Right cardiac atrium (tissue), 5 donors: ENCODE measurements around the gene APC2. TPM values are rescaled to one million over a fixed set of nuclear protein-coding genes. Genes with fewer than 3 reads are reported as not detected.
"Not testable (repeated sequence)": the region's sequence is repeated elsewhere in the genome, so short reads cannot be mapped to it uniquely, and the experiment has no call there.

Experiments
- ATAC-seq, 2 donors: fragments of 200-7000 bp; cut with Tn5 transposase; one replicate each; pipeline versions ENCODE4 v1.8.0 to v1.9.1; 2020; ENCODE audit warnings: moderate library complexity in 2 of 2, mild to moderate bottlenecking in 1 of 2
- DNase-seq, 3 donors: peaks; one replicate each; pipeline ENCODE4 v3.0.0-alpha.2; 2020
- H3K27ac ChIP-seq: one replicate; pipeline ENCODE4 v1.5.1; 2013; ENCODE audit warnings: mild to moderate bottlenecking, low read length, control low read depth, moderate library complexity
- H3K27me3 ChIP-seq: one replicate; pipeline ENCODE4 v1.6.1; 2013; ENCODE audit not compliant: control insufficient read depth, insufficient read depth
- H3K4me1 ChIP-seq: one replicate; pipeline ENCODE4 v1.6.1; 2013; ENCODE audit warnings: low read length; ENCODE audit not compliant: control insufficient read depth, insufficient read depth
- H3K4me3 ChIP-seq: one replicate; pipeline ENCODE4 v1.5.1; 2013; ENCODE audit warnings: low read length, control low read depth
- H3K9me3 ChIP-seq: one replicate; pipeline ENCODE4 v1.6.1; 2013; ENCODE audit warnings: low read length; ENCODE audit not compliant: control insufficient read depth
- WGBS: extraction: QIAGEN DNeasy Blood & Tissue Kit; methylation state at CpG from one replicate; pipeline ENCODE4 v1.1.7; 2013; 5-methylcytosine and 5-hydroxymethylcytosine counted together
- intact Hi-C, 4 donors: fragments of 100-400 bp; cut with DNase I; formaldehyde crosslinking; loops; one replicate each; pipeline versions ENCODE4 v1.11.0 to v1.14.0; 2022 to 2023
- polyA plus RNA-seq: library from polyadenylated mRNA; stranded (reverse); fragments of 200-250 nt; gene quantifications from one replicate; pipeline ENCODE4 v1.2.3, GENCODE V29; 2013
- total RNA-seq, 4 donors: library from RNA; stranded (reverse); fragmentation: NEBNext Ultra II Directional; extraction: Animal tissue kit (Norgen Biotek cat#: 25700); gene quantifications; one replicate each; pipeline ENCODE4 v1.2.1, GENCODE V29; 2021
- donor health status: healthy with polysubstance abuse.
- donor health status: DM: no; HTN: yes; CAD: no.
- donor health status: DM: no; HTN: no; CAD: no.
- donor health status: DM: no; HTN: yes; CAD: no; lungs with severe emphysema.
- donor health status: DM: yes; HTN: yes; CAD: no.

APC2 gene
- total and polyA plus RNA-seq, 5 donors, result 0.45 to 0.88 (median 0.68) TPM

GRCh38 chr19:1418496-1418775, 31.5 kb upstream of the APC2 start:
- Histone ChIP-seq H3K27ac (no peak overlapping the region), H3K4me1 (peaks cover 30% of the 10 kb centered on the region), H3K4me3 (no peak overlapping the region), H3K9me3 (no peaks in the 10 kb centered on the region), H3K27me3 (no peaks in the 10 kb centered on the region)
- intact Hi-C loops, result no loop called here
- ATAC-seq (no peak), DNase-seq (peak in 1 of 3 donors; percentile 58)
- 59% methylated on average over 13 of the region's 13 CpGs for WGBS

DNA sequence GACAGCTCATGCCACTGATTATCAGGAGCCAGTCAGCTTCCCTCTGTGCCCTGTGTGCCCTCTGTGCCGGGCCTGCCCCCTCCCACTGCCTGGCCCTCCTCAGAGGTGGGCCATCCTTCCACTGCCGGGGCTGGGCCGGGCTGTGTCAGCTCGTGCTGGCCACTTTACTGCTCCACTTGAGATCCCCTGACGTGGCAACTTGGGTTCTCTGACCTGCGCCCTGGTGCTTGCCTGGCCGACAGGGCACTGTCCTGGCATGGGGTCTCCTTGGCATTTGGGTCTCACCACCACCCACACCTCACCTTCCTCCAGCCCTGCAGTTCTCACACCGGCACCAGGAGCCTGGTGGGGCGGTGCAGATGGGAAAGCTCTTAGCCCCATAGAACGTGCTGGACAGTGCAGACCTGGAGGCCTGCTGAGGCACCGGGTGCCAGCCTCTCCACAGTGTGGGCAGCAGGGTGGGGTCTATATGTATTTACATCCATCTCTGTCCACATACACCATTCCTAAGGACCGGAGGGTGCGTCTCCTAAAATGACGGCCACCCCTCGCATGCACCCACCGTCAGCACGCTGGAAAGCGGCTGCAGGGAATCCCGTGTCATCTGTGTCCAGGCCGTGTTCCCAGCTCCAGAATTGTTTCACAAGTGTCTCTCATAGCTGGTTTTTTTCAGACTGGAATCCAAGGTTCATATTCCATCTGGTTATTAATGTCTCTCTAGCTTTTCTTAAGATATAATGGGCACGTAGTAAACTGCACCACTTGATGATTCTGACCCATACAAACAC, 30.8 kb upstream of the APC2 start:
- H3K4me1 ChIP-seq, result peaks cover 30% of the 10 kb centered on the region
- H3K4me3 ChIP-seq, result no peak overlapping the region
- peak overlapping the region; percentile 44 for H3K27ac ChIP-seq
- no peaks in the 10 kb centered on the region for H3K9me3 ChIP-seq
- DNase-seq (peak in 2 of 3 donors; percentile 53 to 54), ATAC-seq (peak; percentile 28 to 36)
- H3K27me3 ChIP-seq, result no peaks in the 10 kb centered on the region
- intact Hi-C loops, result no loop called here
- WGBS, result 67% methylated on average over 21 of the region's 21 CpGs

GRCh38 chr19:1420085-1420484, 29.8 kb upstream of the APC2 start:
- intact Hi-C loops, result not testable (repeated sequence)
- WGBS, result 97% methylated on average over 28 of the region's 43 CpGs
- peaks cover 28% of the 10 kb centered on the region for H3K4me1 ChIP-seq

GRCh38 chr19:1420590-1420989, 29.3 kb upstream of the APC2 start:
- WGBS, result 91% methylated on average over 15 of the region's 15 CpGs
- H3K9me3 ChIP-seq, result no peaks in the 10 kb centered on the region
- no peak overlapping the region for H3K4me3 ChIP-seq
- DNase-seq (no peak), ATAC-seq (no peak)
- intact Hi-C loops, result no loop called here
- H3K4me1 ChIP-seq, result peaks cover 25% of the 10 kb centered on the region
- H3K27ac ChIP-seq, result no peak overlapping the region
- H3K27me3 ChIP-seq, result no peaks in the 10 kb centered on the region

More at GRCh38 chr19:1420085-1420484, 29.8 kb upstream of the APC2 start:
- not testable (repeated sequence) for DNase-seq, H3K9me3 ChIP-seq, H3K27me3 ChIP-seq, H3K4me3 ChIP-seq, ATAC-seq, H3K27ac ChIP-seq

GRCh38 chr19:1421218-1421957, 28.5 kb upstream of the APC2 start:
- Histone ChIP-seq H3K4me3 (no peak overlapping the region), H3K27ac (no peak overlapping the region), H3K9me3 (no peaks in the 10 kb centered on the region), H3K4me1 (peaks cover 18% of the 10 kb centered on the region), H3K27me3 (no peaks in the 10 kb centered on the region)
- WGBS, result 94% methylated on average over 37 of the region's 37 CpGs
- intact Hi-C loops, result no loop called here
- ATAC-seq (no peak), DNase-seq (peak in 2 of 3 donors; percentile 44 to 45)

DNA sequence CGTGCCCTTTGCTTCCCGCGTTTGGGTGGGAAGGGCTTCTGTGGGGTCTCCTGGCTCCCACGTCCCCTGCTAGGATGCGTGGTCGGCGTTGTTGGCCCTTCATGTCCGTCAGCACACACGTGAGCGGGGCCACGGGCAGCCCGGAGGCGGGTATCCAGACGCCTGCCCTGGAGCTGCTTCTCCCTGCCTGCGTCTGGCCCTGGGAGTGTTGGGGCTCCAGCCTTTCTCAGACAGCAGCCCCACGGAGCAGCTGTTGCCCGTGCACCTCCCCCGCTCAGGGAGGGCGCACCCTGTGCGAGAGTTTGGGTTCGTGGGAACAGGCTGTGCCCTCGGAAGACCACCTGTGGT, 28.0 kb upstream of the APC2 start:
- ATAC-seq (no peak), DNase-seq (peak in 2 of 3 donors; percentile 33 to 53)
- H3K4me3 ChIP-seq, result no peak overlapping the region

GRCh38 chr19:1422360-1422759, 27.6 kb upstream of the APC2 start:
- Histone ChIP-seq H3K9me3 (no peaks in the 10 kb centered on the region), H3K4me3 (no peak overlapping the region), H3K27me3 (no peaks in the 10 kb centered on the region), H3K4me1 (peaks cover 14% of the 10 kb centered on the region), H3K27ac (no peak overlapping the region)
- ATAC-seq (no peak), DNase-seq (no peak)
- intact Hi-C loops, result no loop called here
- 78% methylated on average over 16 of the region's 16 CpGs for WGBS

More for the DNA sequence above, 28.0 kb upstream of the APC2 start:
- intact Hi-C loops, result no loop called here
- WGBS, result 86% methylated on average over 22 of the region's 22 CpGs
- Histone ChIP-seq H3K27me3 (no peaks in the 10 kb centered on the region), H3K27ac (no peak overlapping the region), H3K9me3 (no peaks in the 10 kb centered on the region), H3K4me1 (peaks cover 14% of the 10 kb centered on the region)

- ATAC-seq, result no peak
- Histone ChIP-seq H3K4me3 (no peak overlapping the region), H3K4me1 (peaks cover 9% of the 10 kb centered on the region), H3K9me3 (no peaks in the 10 kb centered on the region), H3K27me3 (no peaks in the 10 kb centered on the region), H3K27ac (no peak overlapping the region)
- intact Hi-C loops, result no loop called here
- WGBS, result 89% methylated on average over 24 of the region's 24 CpGs
- peak in 2 of 3 donors; percentile 40 to 46 for DNase-seq
These were observed 27.0 kb upstream of the APC2 start for GRCh38 chr19:1422943-1423342.

DNA sequence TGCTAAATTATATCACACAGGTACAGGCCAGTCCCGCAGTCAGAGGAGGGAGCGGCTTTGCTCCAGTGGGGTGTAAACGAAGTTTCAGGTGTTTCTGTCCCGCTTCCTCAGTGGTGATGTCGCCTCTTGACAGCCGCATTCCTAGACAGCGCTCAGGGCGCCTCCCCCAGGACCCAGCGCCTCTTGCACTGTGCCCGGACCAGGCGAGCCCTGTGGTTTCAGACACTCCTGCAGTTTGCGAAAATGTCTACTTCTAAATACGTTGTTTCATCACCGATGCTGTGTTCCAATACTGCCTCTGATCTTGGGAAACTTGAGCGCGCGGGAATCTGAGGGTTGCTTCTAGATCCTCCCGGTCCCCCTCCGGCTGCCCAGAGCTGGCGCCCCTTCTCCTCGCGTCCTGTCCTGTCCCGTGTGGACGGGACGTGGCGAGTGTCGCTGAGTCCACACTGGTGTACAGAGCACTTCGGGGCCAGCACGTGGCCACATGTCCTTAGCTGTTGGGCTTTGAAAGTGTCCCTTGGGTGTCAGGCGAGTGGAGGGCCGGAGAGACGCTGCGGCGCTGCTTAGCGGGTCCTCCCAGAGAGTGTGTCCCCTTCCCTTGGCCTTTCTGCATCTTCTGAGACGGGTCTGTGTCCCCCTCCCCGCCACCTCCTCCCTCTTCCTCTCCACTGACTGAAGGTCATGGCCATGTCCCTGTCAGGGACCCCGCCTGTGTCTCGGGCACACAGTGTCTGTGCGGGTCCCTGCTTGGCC, 26.3 kb upstream of the APC2 start:
- whole genome bisulfite sequencing, result 90% methylated on average over 40 of the region's 40 CpGs
- Histone ChIP-seq H3K27ac (no peak overlapping the region), H3K9me3 (no peaks in the 10 kb centered on the region), H3K27me3 (no peaks in the 10 kb centered on the region), H3K4me1 (peaks cover 4% of the 10 kb centered on the region), H3K4me3 (no peak overlapping the region)
- ATAC-seq (no peak), DNase-seq (peak in 2 of 3 donors; percentile 38 to 48)
- intact Hi-C loops, result no loop called here

GRCh38 chr19:1424192-1424955, 25.5 kb upstream of the APC2 start:
- WGBS, result 84% methylated on average over 42 of the region's 42 CpGs
- intact Hi-C loops, result no loop called here
- no peaks in the 10 kb centered on the region for H3K9me3 ChIP-seq
- no peak overlapping the region for H3K4me3 ChIP-seq
- H3K4me1 ChIP-seq, result no peaks in the 10 kb centered on the region
- H3K27ac ChIP-seq, result no peak overlapping the region
- H3K27me3 ChIP-seq, result no peaks in the 10 kb centered on the region
- no peak for ATAC-seq
- DNase-seq, result no peak
